ENCODE data around the gene DCAKD.

The DCAKD gene

DNA sequence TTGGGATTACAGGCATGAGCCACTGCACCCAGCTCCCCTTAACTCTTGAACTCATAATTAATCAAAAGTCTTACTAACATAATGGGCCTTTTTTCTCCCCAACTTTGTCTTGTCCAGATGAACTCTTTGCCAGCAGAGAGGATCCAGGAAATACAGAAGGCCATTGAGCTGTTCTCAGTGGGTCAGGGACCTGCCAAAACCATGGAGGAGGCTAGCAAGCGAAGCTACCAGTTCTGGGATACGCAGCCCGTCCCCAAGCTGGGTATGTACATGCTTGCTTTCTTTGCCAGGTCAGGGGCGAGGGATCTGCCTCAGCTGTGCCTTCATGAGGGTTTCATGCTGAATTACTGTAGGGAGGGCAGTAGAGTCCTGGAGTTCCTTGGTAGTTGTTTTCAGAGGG is 35.0 kb upstream of the DCAKD start:
- H3K27ac ChIP-seq, result no peak overlapping the region
- TF ChIP-seq, protein P1, sequence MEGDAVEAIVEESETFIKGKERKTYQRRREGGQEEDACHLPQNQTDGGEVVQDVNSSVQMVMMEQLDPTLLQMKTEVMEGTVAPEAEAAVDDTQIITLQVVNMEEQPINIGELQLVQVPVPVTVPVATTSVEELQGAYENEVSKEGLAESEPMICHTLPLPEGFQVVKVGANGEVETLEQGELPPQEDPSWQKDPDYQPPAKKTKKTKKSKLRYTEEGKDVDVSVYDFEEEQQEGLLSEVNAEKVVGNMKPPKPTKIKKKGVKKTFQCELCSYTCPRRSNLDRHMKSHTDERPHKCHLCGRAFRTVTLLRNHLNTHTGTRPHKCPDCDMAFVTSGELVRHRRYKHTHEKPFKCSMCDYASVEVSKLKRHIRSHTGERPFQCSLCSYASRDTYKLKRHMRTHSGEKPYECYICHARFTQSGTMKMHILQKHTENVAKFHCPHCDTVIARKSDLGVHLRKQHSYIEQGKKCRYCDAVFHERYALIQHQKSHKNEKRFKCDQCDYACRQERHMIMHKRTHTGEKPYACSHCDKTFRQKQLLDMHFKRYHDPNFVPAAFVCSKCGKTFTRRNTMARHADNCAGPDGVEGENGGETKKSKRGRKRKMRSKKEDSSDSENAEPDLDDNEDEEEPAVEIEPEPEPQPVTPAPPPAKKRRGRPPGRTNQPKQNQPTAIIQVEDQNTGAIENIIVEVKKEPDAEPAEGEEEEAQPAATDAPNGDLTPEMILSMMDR (IDR thresholded peaks at IDR 0.05), result no peak
- no peak for TF ChIP-seq ZFX (IDR thresholded peaks at IDR 0.05; ENCODE audit: borderline replicate concordance)

DNA sequence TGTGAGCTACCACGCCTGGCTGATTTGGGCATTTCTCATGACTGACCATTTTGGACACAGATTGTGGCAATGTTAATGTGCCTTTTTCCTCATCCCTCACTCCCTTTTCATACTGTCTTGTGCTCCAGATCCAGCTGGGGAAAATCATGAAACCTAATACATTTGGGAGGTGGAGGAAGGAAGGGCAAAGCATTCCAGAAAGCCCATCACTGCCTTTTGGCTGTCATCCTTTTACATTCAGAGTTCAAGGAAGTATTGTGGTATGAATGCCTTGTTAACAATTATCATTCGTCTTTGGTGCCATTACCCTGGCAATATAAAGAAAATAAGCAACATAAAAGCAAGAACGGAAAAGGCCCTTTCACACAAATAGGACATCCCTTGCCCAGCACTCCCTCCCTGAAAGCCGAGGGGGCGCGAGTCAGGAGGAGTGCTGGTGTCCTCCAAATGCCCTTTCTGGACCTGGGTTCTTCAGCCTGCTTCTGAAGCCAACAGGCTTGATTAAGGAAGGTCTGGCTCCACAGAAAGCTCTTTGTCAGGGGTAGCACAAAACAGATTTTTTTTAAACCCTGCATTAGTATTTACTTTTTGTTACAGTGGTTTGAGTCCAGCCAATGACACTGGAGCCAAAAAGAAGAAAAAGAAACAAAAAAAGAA is 29.7 kb upstream of the DCAKD start:
- TF ChIP-seq, protein P1 (IDR thresholded peaks at IDR 0.05), result no peak
- TF ChIP-seq ZFX (IDR thresholded peaks at IDR 0.05; ENCODE audit: borderline replicate concordance), result no peak
- H3K27ac ChIP-seq, result no peak overlapping the region

DNA sequence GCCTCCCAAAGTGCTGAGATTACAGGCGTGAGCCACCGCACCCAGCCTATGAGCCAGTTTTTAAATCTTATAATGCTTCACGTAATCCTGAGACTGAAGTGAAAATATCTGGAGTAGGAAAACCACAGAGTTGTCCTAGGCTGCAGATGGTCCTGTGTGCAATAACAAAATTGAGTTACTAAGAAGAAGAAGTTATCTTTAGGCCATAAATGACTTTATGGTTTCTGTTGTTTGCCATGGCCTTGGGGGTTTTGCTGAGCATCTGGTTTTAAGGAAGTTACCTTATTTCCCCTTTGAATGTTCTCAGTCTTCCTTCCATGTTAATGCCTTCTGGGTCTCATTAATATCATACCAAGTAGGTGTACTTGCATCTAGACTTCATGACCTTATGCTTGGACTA is 26.2 kb upstream of the DCAKD start:
- no peak overlapping the region for H3K27ac ChIP-seq
- no peak for TF ChIP-seq ZFX (IDR thresholded peaks at IDR 0.05; ENCODE audit: borderline replicate concordance)
- TF ChIP-seq, protein P1 (IDR thresholded peaks at IDR 0.05), result no peak

DNA sequence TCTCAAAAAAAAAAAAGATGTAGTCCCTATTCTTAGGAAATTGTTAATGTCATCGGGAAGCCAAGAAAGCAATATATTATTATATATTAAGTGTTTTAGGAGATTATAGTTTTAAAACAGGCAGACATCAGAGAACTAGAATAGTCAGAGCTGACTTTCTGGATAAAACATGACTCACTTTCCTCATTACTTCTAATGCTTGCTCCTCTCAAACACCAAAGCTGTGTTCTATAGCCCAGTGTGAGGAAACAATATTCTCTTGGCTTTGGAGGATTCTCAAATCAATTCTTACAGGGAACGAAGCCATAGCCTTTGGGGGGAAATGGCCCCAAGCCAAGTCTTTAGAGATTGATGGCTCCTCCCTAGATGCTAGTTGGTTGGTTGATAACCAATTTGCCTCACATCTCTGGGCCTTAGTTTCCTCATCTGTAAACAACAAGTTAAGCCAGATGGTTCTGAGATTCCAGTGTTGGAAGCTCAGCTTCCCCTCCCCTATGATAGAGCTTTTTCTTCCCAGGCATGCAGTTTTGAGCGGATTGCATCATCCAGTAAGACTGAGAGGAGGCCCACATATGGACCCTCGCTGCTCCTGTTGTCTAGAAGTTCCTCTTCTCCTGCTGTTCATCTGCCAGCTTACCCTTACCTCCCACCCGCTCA is 22.1 kb upstream of the DCAKD start:
- TF ChIP-seq ZFX (IDR thresholded peaks at IDR 0.05; ENCODE audit: borderline replicate concordance), result no peak
- TF ChIP-seq, protein P1 (IDR thresholded peaks at IDR 0.05), result no peak
- H3K27ac ChIP-seq, result no peak overlapping the region

DNA sequence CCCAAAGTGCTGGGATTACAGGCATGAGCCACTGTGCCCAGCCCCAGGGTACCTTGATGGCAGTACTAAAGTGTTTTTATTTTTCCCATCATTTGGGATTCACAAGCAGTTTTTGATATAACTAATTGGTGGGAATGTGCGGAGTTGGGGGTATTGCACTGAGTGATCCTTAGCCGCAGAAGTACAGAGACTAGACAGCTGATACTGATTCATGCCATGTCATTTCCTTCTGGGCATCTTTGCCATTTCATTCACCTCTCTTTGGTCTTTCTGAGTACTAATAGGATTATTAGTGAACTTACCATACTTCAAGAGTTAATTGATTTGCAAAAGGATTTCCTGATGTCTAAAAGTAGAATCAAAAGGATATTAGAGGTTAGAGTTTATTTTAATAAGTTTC is 19.4 kb upstream of the DCAKD start:
- no peak overlapping the region for H3K27ac ChIP-seq
- no peak for TF ChIP-seq ZFX (IDR thresholded peaks at IDR 0.05; ENCODE audit: borderline replicate concordance)
- TF ChIP-seq, protein P1 (IDR thresholded peaks at IDR 0.05), result no peak

DNA sequence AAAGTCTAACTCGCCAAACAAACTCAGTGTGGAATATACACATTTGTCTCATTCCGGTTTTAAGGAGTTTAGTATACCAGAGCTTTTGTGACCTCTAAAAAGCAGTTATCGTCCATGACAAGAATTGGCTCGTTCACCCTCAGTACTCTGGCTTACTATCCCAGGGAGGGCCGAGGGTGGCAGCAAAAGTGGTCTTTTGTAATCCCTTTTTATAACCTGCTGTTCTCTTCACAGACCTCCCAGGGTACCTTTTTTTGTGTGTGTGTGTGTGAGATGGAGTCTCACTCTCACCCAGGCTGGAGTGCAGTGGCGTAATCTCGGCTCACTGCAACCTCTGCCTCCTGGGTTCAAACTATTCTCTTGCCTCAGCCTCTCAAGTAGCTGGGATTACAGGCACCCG is 18.6 kb upstream of the DCAKD start:
- TF ChIP-seq, protein P1 (IDR thresholded peaks at IDR 0.05), result no peak
- no peak for TF ChIP-seq ZFX (IDR thresholded peaks at IDR 0.05; ENCODE audit: borderline replicate concordance)
- H3K27ac ChIP-seq, result no peak overlapping the region

DNA sequence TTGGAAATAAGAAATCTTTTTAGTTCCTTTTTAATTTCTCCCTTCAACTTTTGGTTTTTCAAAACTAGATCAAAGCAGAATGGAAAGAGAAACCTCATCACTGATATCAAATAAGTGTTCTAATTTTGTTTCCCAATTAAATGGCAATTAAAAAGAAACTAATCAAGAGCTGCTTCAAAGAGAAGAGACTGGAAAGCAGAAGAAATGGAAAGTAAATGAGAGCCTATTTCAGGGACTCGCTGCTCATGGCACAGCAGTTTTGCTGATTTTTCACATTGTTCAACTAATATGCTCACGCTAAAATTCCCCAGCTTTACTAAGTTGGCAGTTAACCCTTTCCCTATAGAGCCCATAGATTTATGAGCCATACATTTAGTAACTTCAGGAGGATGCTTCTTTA is 16.2 kb upstream of the DCAKD start:
- TF ChIP-seq, protein P1 (IDR thresholded peaks at IDR 0.05), result no peak
- no peak for TF ChIP-seq ZFX (IDR thresholded peaks at IDR 0.05; ENCODE audit: borderline replicate concordance)
- no peak overlapping the region for H3K27ac ChIP-seq

Data from 22Rv1 (cell line).